GM08714 (cell line): ENCODE measurements around the gene SKA3.

Source experiments
- H3K4me3 ChIP-seq: fragments of 200-500 bp; sonication (Bioruptor generic); 2 replicates; pipeline ENCODE4 v1.5.1; 2014; ENCODE audit warnings: mild to moderate bottlenecking, low read length, inconsistent platforms
- ZNF274 ChIP-seq: IDR thresholded peaks from 2 replicates; pipeline ENCODE4 v1.6.1; 2012; ENCODE audit warnings: mild to moderate bottlenecking, low read depth, low read length

SKA3 gene

DNA sequence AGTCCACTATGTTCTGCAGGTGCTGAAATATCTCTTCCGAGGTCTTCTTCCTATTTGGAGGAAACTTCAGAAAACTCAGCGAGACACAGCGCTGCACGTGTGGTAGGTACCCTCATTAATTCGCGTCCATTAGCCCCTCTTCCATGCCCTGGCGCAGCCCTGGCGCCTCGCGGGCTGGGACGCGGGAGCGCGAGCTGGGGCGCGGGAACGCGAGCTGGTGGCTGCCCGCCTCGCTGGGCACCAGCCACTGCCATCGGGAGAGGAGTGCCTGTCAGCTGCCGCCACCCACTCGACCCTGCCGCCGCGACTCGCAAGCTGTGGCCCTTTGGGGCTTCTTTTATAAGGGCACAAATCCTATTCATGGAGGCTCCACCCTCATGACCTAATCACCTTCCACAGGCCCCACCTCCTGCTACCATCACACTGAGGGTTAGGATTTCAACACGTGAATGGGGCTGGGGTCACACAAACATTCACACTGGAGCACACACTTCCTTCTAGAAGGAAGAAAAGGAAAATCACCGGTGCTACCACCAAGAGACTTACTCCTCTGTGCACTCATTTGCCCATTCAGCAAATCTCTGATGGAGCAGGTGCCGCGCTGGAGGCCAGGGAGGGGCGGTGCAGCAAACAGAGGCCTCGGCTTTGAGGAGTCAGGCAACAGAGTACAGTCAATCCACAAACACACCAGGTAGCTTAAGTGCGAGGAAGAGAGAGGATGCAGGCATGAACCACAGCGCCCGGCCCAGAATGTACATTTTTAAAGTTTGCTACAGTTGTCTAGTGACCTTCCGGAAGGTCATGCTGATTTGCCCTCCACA lies 71.9 kb downstream of the SKA3 start:
- H3K4me3 ChIP-seq = no peak overlapping the region

More for the DNA sequence above, 71.9 kb downstream of the SKA3 start:
- TF ChIP-seq ZNF274 = no peak
